ENCODE results near the gene PASD1. TPM values are rescaled to one million over a fixed set of nuclear protein-coding genes. Genes with fewer than 3 reads are reported as not detected.

PASD1 gene
- total RNA-seq, 1 experiment from 2014 or later, result not detected

DNA sequence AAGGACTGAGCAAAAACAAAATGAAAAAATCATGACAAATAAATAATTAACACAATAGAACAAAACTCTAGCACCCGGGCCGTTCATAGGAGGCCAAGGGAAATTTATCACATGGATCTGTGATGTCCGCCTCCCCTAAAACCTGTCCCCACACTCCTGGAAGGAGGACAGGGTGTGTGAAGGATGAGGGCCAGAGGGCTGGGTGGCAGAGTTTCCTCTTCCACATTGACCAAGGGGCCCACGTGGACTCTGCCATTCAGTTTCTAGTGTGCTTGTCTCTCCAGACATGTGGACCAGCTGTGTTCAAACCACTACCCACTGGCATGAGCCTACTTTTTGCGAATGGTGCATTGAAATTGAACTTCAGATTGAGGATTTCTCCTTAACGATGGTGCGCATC, 138.1 kb downstream of the PASD1 start:
- DNase-seq, result no peak
- no peak overlapping the region for H3K4me3 ChIP-seq (ENCODE audit: insufficient read depth, low read depth, low read length)
- H3K27me3 ChIP-seq (ENCODE audit: control insufficient read depth, insufficient read depth, low read length), result no peaks in the 10 kb centered on the region
- H3K36me3 ChIP-seq (replicated peaks; ENCODE audit: control insufficient read depth, insufficient read depth, low read length), result no peaks in the 10 kb centered on the region

DNA sequence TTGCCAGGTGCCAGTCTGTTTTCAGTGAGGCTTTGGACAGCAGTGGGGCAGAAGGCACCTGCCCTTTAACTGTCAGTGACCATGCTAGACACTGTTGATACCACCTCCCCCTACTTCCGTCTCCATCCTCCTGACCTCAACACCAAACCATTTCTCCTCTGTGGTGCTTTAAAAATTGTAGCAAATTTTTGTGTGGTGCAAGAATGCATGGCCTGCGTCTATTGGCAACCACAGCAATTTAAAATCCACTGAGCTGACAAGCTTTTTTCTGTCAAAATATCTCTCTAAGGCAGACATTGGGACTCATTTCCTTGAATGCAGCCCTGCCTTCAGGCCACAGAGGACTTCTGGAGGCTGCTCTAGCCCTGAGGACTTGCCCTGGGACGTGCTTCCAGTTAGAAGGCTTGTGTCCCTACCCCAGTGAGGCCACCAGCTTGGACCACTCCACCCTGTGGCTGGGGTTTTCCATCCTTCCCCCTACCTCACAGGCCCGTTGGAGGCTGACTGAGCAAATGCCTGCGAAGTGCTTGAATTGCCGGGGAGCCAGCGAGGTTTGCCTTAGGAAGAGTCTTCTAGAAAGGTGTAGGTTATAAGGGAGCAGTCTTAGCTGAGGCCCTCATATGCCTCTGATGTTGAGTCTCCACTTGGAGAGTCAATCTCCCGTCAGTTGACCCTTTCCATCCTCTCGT, 138.7 kb downstream of the PASD1 start:
- DNase-seq, result no peak
- Histone ChIP-seq H3K36me3 (replicated peaks; ENCODE audit: control insufficient read depth, insufficient read depth, low read length) (no peaks in the 10 kb centered on the region), H3K27me3 (ENCODE audit: control insufficient read depth, insufficient read depth, low read length) (no peaks in the 10 kb centered on the region), H3K4me3 (ENCODE audit: insufficient read depth, low read depth, low read length) (no peak overlapping the region)

DNA sequence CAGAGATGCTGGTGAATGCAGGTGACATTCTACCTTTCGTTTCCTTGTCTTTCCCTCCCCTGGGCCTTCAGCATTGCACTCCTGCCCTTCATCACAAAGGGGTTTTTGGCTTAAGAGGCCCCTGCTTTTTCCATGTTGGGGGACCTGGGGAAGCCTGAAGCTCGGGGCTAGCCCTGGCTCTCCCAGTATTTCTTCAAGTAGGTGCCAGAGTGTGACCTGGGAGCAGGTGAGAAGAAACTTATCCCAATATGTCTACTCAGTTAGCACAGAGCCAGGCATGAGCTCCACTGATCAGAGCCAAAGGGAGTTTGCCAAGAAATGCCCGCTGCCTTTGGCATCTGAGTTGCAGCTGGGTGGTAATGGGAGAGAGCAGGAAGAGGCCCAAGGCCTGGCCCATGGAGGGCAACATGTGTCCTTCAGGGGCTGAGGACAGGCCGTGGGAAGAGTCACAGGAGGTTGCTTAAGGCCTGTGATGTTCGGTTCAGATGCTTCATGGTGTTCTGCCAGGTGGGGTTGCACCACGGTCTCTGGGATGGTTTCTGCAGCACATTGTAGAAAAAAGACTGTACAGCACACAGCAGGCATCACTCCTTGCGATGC, 139.4 kb downstream of the PASD1 start:
- DNase-seq, result no peak
- Histone ChIP-seq H3K27me3 (ENCODE audit: control insufficient read depth, insufficient read depth, low read length) (no peaks in the 10 kb centered on the region), H3K4me3 (ENCODE audit: insufficient read depth, low read depth, low read length) (no peak overlapping the region), H3K36me3 (replicated peaks; ENCODE audit: control insufficient read depth, insufficient read depth, low read length) (no peaks in the 10 kb centered on the region)

DNA sequence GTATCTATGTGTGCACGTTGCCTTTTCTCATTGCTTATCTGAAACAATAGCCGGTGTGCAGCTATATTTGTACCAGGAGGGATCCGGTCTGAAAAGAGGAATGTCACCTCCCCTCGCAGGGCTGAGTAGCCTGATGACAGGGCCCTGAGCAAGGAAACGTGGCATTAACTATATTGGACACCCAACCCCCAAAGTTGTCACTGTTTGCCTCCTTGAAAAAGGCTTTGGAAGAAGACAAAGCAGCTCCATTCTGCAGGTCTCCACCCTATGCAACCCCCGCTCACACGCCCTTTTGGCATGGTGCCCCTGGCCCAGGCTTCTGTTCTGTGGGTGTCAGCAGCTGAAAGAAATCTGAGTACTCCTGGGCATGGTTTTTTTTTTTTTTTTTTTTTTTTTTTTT, 140.0 kb downstream of the PASD1 start:
- H3K27me3 ChIP-seq (ENCODE audit: control insufficient read depth, insufficient read depth, low read length), result no peaks in the 10 kb centered on the region
- no peak for DNase-seq
- no peaks in the 10 kb centered on the region for H3K36me3 ChIP-seq (replicated peaks; ENCODE audit: control insufficient read depth, insufficient read depth, low read length)
- H3K4me3 ChIP-seq (ENCODE audit: insufficient read depth, low read depth, low read length), result no peak overlapping the region

DNA sequence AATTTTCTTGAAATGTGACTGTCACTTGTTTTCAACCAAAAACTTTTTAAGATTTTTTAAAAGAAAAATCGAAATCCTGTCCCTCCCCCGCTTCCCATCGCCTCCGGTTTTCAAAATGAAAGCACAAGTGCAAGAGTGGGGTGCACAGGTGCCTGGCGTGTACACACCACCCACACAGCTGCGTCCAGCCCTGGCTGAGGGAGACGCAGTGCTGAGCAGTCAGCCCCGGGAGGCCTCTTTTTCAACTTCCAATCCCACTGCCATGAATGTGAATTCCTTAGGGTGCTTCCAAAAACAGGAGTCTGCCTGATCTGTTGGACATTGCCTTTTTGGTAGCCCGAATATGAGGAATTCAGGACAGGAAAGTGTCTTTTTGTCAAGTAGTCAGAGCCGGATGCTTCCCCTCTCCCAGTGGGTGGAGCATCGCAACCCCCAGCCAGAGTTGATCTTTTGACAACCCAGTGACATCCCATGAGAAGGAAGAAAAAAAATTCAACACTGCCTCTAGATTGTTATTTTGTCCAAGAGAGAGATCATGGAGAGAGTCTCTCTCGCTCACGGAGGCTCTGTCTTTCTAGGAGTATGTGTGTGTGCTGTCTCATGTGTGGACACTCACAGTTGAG, 140.7 kb downstream of the PASD1 start:
- DNase-seq, result no peak
- no peaks in the 10 kb centered on the region for H3K36me3 ChIP-seq (replicated peaks; ENCODE audit: control insufficient read depth, insufficient read depth, low read length)
- no peak overlapping the region for H3K4me3 ChIP-seq (ENCODE audit: insufficient read depth, low read depth, low read length)
- no peaks in the 10 kb centered on the region for H3K27me3 ChIP-seq (ENCODE audit: control insufficient read depth, insufficient read depth, low read length)

DNA sequence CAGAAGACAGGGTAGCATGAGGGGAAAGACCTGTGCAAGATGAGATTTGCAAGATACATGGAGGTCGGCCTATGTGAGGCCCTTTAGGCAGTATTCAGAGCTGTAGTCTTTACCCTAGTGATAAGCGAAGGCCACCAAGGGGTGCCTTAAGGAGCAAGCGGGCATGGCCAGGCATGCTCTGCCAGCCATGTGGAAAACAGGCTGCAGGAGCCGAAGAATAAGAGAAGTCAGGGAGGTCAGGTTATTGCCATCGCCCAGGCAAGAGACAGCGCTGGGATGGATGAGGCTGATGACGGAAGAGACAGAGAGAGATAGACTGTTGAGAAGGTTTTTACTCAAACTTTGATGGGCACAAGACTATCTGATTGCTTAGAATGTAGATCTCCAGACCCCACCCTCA, 145.3 kb downstream of the PASD1 start:
- DNase-seq, result no peak
- Histone ChIP-seq H3K4me3 (ENCODE audit: insufficient read depth, low read depth, low read length) (no peak overlapping the region), H3K36me3 (replicated peaks; ENCODE audit: control insufficient read depth, insufficient read depth, low read length) (no peaks in the 10 kb centered on the region), H3K27me3 (ENCODE audit: control insufficient read depth, insufficient read depth, low read length) (no peaks in the 10 kb centered on the region)

DNA sequence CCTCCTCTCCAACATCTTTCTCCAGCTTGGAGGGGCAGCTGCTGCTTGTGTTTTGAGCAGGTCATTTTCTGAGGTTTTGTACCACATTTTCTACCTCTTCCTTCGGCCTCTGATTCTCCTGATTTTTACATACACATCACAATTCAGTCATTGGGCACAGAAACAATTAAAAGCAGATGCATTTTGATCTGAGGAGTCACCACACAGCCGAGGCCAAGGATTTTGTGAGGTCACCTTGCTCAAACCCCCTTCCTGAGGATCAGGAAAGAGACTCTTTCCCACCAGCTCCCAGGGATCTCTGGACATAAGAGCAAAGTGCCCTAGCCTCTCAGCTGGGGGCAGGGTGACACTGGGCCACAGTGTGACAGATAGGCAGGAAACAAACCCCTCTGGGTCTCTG, 147.0 kb downstream of the PASD1 start:
- Histone ChIP-seq H3K4me3 (ENCODE audit: insufficient read depth, low read depth, low read length) (no peak overlapping the region), H3K27me3 (ENCODE audit: control insufficient read depth, insufficient read depth, low read length) (no peaks in the 10 kb centered on the region), H3K36me3 (replicated peaks; ENCODE audit: control insufficient read depth, insufficient read depth, low read length) (no peaks in the 10 kb centered on the region)
- no peak for DNase-seq

DNA sequence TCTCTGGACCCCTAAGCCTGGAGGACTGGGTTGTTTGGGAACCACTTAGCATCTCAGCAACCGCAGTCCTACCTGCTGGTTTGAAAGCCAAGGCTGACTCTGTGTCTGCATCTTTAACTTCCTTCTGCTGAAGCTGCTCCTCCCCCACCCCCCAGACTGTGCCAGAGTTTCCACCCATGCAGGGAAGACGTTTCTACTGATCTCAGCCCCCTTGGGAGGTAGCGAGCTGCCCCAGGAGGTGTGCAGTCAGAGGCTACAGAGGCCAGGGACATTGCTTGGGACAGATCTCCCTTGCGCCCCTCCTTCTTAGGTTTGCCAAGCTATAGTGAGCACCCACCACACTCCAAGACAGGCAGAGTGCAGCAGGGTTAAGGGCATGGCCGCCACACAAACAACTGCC, 147.7 kb downstream of the PASD1 start:
- Histone ChIP-seq H3K36me3 (replicated peaks; ENCODE audit: control insufficient read depth, insufficient read depth, low read length) (no peaks in the 10 kb centered on the region), H3K27me3 (ENCODE audit: control insufficient read depth, insufficient read depth, low read length) (no peaks in the 10 kb centered on the region), H3K4me3 (ENCODE audit: insufficient read depth, low read depth, low read length) (no peak overlapping the region)
- no peak for DNase-seq

DNA sequence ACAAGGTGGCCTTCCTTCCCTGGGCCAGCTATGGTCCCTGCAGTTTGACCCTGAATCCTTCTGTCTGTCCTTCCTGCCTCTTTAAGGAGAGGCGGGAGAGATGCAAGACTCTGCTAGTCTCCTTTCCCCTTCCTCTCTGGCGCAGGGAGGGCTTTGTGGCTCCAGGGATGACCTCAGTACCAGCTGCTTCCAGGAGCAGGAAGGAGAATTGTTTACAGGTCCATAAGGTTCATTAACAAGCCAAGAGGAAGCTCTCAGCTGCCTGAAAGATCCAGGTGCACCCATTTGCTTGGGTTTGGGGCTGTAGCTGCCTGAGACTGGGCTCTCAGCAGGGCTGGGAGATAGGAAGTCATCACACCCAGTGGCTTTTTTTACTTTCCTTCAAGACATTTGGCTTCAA, 148.3 kb downstream of the PASD1 start:
- no peak for DNase-seq
- H3K4me3 ChIP-seq (ENCODE audit: insufficient read depth, low read depth, low read length), result no peak overlapping the region
- no peaks in the 10 kb centered on the region for H3K36me3 ChIP-seq (replicated peaks; ENCODE audit: control insufficient read depth, insufficient read depth, low read length)
- H3K27me3 ChIP-seq (ENCODE audit: control insufficient read depth, insufficient read depth, low read length), result no peaks in the 10 kb centered on the region

DNA sequence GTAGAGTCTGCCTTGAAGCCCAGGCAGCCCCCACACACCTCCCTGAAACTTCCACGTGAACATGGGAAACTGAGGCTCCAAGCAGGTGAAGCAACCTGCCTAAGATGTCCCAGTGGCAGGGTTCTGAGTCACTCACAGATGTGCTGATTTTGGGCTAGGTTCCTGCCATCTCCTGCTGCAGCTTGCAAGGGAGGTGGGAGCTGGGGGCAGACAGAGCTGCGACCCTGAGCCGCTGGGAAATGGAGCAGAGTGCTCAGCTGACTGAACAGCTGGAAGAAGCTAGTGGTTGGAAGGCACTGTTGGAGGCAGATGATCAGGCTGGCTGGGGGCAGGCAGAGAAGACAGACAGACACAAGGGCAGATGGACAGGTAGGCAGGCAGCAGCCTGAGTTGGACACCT, 148.8 kb downstream of the PASD1 start:
- no peak overlapping the region for H3K4me3 ChIP-seq (ENCODE audit: insufficient read depth, low read depth, low read length)
- H3K36me3 ChIP-seq (replicated peaks; ENCODE audit: control insufficient read depth, insufficient read depth, low read length), result no peaks in the 10 kb centered on the region
- no peaks in the 10 kb centered on the region for H3K27me3 ChIP-seq (ENCODE audit: control insufficient read depth, insufficient read depth, low read length)
- no peak for DNase-seq

DNA sequence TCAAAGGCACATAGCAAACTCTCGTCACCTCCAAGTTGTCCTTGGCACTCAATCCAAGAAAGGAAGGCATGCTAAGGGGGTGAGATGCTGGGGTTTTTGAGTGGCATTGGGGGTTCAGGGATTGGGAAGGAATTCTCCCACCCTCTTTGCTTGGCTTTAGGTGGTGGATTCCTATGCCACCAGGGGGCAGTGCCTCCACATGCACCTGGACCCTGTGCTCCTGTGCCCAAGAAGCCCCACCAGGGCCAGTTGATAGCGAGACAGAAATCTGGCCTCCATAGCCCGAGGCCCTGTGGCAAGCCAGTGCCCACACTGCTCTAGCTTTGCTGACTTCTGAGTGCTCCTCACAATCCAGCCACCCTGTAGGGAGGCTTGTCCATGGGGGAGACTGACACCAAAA, 150.4 kb downstream of the PASD1 start:
- Histone ChIP-seq H3K27me3 (ENCODE audit: control insufficient read depth, insufficient read depth, low read length) (no peaks in the 10 kb centered on the region), H3K36me3 (replicated peaks; ENCODE audit: control insufficient read depth, insufficient read depth, low read length) (no peaks in the 10 kb centered on the region), H3K4me3 (ENCODE audit: insufficient read depth, low read depth, low read length) (no peak overlapping the region)
- DNase-seq, result peak; percentile 76

DNA sequence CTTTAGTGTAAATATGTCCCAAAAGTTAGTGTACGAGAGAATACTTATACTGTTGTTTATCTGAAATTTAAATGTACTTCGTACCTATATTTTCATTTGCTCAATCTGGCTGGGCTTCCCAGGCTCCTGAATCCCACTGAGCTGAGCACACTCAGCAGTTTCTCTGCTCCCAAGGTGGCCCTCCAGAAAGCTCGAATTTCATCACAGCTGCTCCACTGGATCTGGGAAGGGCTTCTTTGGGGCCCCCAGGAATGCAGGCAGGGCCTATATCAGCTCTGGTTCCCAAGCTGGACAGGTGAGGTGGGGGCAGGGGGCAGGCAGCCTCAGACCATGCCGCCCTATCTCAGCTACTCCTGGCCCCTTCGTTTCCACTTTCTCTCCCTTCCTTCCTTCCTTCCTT, 150.9 kb downstream of the PASD1 start:
- no peaks in the 10 kb centered on the region for H3K36me3 ChIP-seq (replicated peaks; ENCODE audit: control insufficient read depth, insufficient read depth, low read length)
- H3K4me3 ChIP-seq (ENCODE audit: insufficient read depth, low read depth, low read length), result no peak overlapping the region
- no peak for DNase-seq

DNA sequence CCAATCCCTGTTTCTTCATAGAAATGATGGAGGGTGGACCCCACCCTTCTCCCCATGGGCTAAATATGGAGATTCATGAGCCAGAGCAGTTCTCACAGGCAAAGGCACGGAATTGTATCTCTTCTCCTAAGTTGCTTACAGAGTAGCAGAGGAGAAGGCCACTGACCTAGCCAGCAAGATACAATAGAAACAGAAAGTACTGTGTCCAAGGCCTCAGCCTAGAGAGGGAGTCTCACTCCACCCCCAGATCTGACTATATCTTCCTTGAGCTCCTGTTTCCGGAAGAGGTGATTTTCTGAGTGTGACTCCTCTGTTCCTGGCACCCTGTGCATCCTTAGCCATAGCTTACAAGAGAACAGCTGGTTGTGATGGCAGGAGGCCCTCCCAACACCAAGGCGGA, 152.3 kb downstream of the PASD1 start, which contains the start of gene FATE1:
Gene FATE1, plus strand, starts transcription at position 284 of the 400 bp plus-strand sequence. Its CDS starts 85 bp downstream, at position 369.
- Histone ChIP-seq H3K4me3 (ENCODE audit: insufficient read depth, low read depth, low read length) (no peak within 1 kb of the TSS), H3K27me3 (ENCODE audit: control insufficient read depth, insufficient read depth, low read length) (no peaks in the 10 kb centered on the region), H3K36me3 (replicated peaks; ENCODE audit: control insufficient read depth, insufficient read depth, low read length) (no peaks in the 10 kb centered on the region)
- DNase-seq, result no peak

More for the DNA sequence above, 150.9 kb downstream of the PASD1 start:
- no peaks in the 10 kb centered on the region for H3K27me3 ChIP-seq (ENCODE audit: control insufficient read depth, insufficient read depth, low read length)

DNA sequence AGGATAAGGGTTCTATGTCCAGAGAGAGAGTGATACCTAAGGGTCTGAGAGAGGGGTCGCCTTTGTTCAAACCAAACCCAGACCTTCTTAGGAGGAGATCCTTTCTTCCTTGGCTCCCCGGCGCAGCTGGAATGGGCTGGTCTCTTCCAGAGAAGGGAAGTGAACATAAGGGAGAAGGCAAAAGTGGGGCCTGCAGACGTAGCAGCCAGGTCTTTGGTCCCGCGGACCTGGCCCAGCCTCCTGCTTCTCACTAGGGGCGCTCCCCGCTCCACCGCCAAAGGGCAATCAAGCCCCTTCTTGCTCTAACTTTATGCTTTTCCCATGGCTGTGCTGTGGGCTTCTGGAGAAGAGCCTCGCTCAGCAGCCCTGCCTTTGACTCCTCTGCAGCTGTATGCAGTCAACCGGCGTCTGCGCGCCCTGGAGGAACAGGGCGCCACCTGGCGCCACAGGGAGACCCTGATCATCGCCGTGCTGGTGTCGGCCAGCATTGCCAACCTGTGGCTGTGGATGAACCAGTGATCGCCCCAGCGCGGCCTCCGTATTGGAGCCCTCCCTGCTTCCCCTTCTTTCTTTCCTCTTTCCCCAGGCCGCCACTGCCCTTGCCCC, 158.9 kb downstream of the PASD1 start:
- DNase-seq, result peak; percentile 80

More for the DNA sequence above, 158.9 kb downstream of the PASD1 start:
- Histone ChIP-seq H3K36me3 (replicated peaks; ENCODE audit: control insufficient read depth, insufficient read depth, low read length) (no peaks in the 10 kb centered on the region), H3K27me3 (ENCODE audit: control insufficient read depth, insufficient read depth, low read length) (no peaks in the 10 kb centered on the region), H3K4me3 (ENCODE audit: insufficient read depth, low read depth, low read length) (no peak overlapping the region)

Data from H7 (cell line).